Measurements from ENCODE around the gene PCK2. TPM values are rescaled to one million over a fixed set of nuclear protein-coding genes. Genes with fewer than 3 reads are reported as not detected.

PCK2 gene
- total and polyA plus RNA-seq, 2 of the 13 experiments (the other 11 are each of a cell fraction or from before 2014, with no cell fraction given) = 129 to 272 TPM

GRCh38 chr14:24110060-24110459 lies 15.9 kb downstream of the PCK2 start (continued):
- TF ChIP-seq, protein P1, sequence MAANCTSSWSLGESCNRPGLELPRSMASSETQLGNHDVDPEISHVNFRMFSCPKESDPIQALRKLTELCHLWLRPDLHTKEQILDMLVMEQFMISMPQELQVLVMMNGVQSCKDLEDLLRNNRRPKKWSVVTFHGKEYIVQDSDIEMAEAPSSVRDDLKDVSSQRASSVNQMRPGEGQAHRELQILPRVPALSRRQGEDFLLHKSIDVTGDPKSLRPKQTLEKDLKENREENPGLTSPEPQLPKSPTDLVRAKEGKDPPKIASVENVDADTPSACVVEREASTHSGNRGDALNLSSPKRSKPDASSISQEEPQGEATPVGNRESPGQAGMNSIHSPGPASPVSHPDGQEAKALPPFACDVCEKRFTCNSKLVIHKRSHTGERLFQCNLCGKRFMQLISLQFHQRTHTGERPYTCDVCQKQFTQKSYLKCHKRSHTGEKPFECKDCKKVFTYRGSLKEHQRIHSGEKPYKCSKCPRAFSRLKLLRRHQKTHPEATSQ (CRISPR knock-in tag; IDR thresholded peaks at IDR 0.05; ENCODE audit: borderline replicate concordance) = 0 out of 2 replicates have a peak, but pooled peaks have one; percentile 78
- TF ChIP-seq ATAD3A (CRISPR knock-in tag; IDR thresholded peaks at IDR 0.05) (no peak), ZMYM4 (CRISPR knock-in tag; IDR thresholded peaks at IDR 0.05) (0 out of 2 replicates have a peak, but pooled peaks have one; percentile 25), HOXA3 (CRISPR knock-in tag; IDR thresholded peaks at IDR 0.05) (peak; percentile 62), ZNF720 (CRISPR knock-in tag; IDR thresholded peaks at IDR 0.05) (no peak), ATRX (CRISPR knock-in tag; IDR thresholded peaks at IDR 0.05; ENCODE audit: borderline replicate concordance) (no peak), ZNF737 (CRISPR knock-in tag; IDR thresholded peaks at IDR 0.05; ENCODE audit: borderline replicate concordance) (no peak), LCORL (IDR thresholded peaks at IDR 0.05) (peak; percentile 45; the same call in 1 of the 2 replicates), LCORL (CRISPR knock-in tag; IDR thresholded peaks at IDR 0.05) (peak; percentile 77; the same call in 1 of the 2 replicates), KLF9 (CRISPR knock-in tag; IDR thresholded peaks at IDR 0.05; ENCODE audit: low read depth) (no peak), ZNF20 (CRISPR knock-in tag; IDR thresholded peaks at IDR 0.05) (no peak), ZNF256 (CRISPR knock-in tag; conservative IDR thresholded peaks at IDR 0.05) (0 out of 2 replicates have a peak, but pooled peaks have one; percentile 28)
- TF ChIP-seq, protein P2, sequence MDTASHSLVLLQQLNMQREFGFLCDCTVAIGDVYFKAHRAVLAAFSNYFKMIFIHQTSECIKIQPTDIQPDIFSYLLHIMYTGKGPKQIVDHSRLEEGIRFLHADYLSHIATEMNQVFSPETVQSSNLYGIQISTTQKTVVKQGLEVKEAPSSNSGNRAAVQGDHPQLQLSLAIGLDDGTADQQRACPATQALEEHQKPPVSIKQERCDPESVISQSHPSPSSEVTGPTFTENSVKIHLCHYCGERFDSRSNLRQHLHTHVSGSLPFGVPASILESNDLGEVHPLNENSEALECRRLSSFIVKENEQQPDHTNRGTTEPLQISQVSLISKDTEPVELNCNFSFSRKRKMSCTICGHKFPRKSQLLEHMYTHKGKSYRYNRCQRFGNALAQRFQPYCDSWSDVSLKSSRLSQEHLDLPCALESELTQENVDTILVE (CRISPR knock-in tag; IDR thresholded peaks at IDR 0.05) = 0 out of 2 replicates have a peak, but pooled peaks have one; percentile 7
- TF ChIP-seq, protein P3, sequence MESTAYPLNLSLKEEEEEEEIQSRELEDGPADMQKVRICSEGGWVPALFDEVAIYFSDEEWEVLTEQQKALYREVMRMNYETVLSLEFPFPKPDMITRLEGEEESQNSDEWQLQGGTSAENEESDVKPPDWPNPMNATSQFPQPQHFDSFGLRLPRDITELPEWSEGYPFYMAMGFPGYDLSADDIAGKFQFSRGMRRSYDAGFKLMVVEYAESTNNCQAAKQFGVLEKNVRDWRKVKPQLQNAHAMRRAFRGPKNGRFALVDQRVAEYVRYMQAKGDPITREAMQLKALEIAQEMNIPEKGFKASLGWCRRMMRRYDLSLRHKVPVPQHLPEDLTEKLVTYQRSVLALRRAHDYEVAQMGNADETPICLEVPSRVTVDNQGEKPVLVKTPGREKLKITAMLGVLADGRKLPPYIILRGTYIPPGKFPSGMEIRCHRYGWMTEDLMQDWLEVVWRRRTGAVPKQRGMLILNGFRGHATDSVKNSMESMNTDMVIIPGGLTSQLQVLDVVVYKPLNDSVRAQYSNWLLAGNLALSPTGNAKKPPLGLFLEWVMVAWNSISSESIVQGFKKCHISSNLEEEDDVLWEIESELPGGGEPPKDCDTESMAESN (CRISPR knock-in tag; conservative IDR thresholded peaks at IDR 0.05) = no peak
